ENCODE data around the gene PRDM16. TPM values are rescaled to one million over a fixed set of nuclear protein-coding genes. Genes with fewer than 3 reads are reported as not detected.

Gene PRDM16
- total RNA-seq, 1 experiment from 2014 or later = 22.3 TPM

GRCh38 chr1:3197781-3198316, 128.8 kb downstream of the PRDM16 start:
- H3K36me3 ChIP-seq (ENCODE audit: control insufficient read depth, insufficient read depth, low read length) = no peaks in the 10 kb centered on the region
- DNase-seq (ENCODE audit: low read depth, low spot score) = no peak
- BruUV-seq (replicated peaks) = no TSS peak
- intact Hi-C loops (cut with micrococcal nuclease; ENCODE audit: unreplicated experiment) (no loop called here), in situ Hi-C loops (cut with HindIII; ENCODE audit: low pct_unique_long_range_greater_than_20kb, low sequenced_read_pairs) (no loop called here)
- no peaks in the 10 kb centered on the region; the same call in 1 of the 2 replicates for H3K4me1 ChIP-seq (ENCODE audit: control insufficient read depth, insufficient read depth, low read length)
- no peaks in the 10 kb centered on the region for H3K9me3 ChIP-seq (ENCODE audit: control insufficient read depth, insufficient read depth, low read depth, low read length)
- ChIA-PET CTCF (no interaction called here), POLR2A (no interaction called here)
- no peak for ATAC-seq
- no peak for TF ChIP-seq TCF7L2 (IDR thresholded peaks at IDR 0.05; ENCODE audit: low read depth, low read length)
- TF ChIP-seq POLR2AphosphoS5 (IDR thresholded peaks at IDR 0.05; ENCODE audit: low read depth, low read length) = no peak
- TF ChIP-seq SIN3A (IDR thresholded peaks at IDR 0.05; ENCODE audit: borderline replicate concordance, insufficient read depth, low read depth, low read length) = no peak
- TF ChIP-seq REST (IDR thresholded peaks at IDR 0.05; ENCODE audit: insufficient read depth in 1 of 2, low read depth in 2 of 2, low read length in 1 of 2) = no peak
- TF ChIP-seq, protein P1, sequence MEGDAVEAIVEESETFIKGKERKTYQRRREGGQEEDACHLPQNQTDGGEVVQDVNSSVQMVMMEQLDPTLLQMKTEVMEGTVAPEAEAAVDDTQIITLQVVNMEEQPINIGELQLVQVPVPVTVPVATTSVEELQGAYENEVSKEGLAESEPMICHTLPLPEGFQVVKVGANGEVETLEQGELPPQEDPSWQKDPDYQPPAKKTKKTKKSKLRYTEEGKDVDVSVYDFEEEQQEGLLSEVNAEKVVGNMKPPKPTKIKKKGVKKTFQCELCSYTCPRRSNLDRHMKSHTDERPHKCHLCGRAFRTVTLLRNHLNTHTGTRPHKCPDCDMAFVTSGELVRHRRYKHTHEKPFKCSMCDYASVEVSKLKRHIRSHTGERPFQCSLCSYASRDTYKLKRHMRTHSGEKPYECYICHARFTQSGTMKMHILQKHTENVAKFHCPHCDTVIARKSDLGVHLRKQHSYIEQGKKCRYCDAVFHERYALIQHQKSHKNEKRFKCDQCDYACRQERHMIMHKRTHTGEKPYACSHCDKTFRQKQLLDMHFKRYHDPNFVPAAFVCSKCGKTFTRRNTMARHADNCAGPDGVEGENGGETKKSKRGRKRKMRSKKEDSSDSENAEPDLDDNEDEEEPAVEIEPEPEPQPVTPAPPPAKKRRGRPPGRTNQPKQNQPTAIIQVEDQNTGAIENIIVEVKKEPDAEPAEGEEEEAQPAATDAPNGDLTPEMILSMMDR (IDR thresholded peaks at IDR 0.05) = no peak
- H3K27me3 ChIP-seq (ENCODE audit: control insufficient read depth, insufficient read depth, low read length) = no peaks in the 10 kb centered on the region
- H3K4me3 ChIP-seq (ENCODE audit: low read depth in 2 of 2, low read length in 2 of 2) = no peak overlapping the region
- H3K27ac ChIP-seq (ENCODE audit: low read length) = no peak overlapping the region

- H3K4me1 ChIP-seq (ENCODE audit: control insufficient read depth, insufficient read depth, low read length) = no peaks in the 10 kb centered on the region; the same call in 1 of the 2 replicates
- H3K27ac ChIP-seq (ENCODE audit: low read length) = no peak overlapping the region
- no peak for ATAC-seq
- no TSS peak for BruUV-seq (replicated peaks)
- intact Hi-C loops (cut with micrococcal nuclease; ENCODE audit: unreplicated experiment) = no loop called here
- POLR2A ChIA-PET = interaction anchor here (0.6 kb wide), 1 partner anchor 637 kb away, joined by 3 read pairs; no protein-coding TSS in a partner anchor
- H3K9me3 ChIP-seq (ENCODE audit: control insufficient read depth, insufficient read depth, low read depth, low read length) = no peaks in the 10 kb centered on the region
- no peak for TF ChIP-seq TCF7L2 (IDR thresholded peaks at IDR 0.05; ENCODE audit: low read depth, low read length)
- TF ChIP-seq, protein P1 (IDR thresholded peaks at IDR 0.05) = no peak
- no peak for TF ChIP-seq POLR2AphosphoS5 (IDR thresholded peaks at IDR 0.05; ENCODE audit: low read depth, low read length)
- no peak for TF ChIP-seq REST (IDR thresholded peaks at IDR 0.05; ENCODE audit: insufficient read depth in 1 of 2, low read depth in 2 of 2, low read length in 1 of 2)
- TF ChIP-seq SIN3A (IDR thresholded peaks at IDR 0.05; ENCODE audit: borderline replicate concordance, insufficient read depth, low read depth, low read length) = no peak
- no peak for DNase-seq (ENCODE audit: low read depth, low spot score)
- no peaks in the 10 kb centered on the region for H3K36me3 ChIP-seq (ENCODE audit: control insufficient read depth, insufficient read depth, low read length)
- no peak overlapping the region for H3K4me3 ChIP-seq (ENCODE audit: low read depth in 2 of 2, low read length in 2 of 2)
- H3K27me3 ChIP-seq (ENCODE audit: control insufficient read depth, insufficient read depth, low read length) = no peaks in the 10 kb centered on the region
- CTCF ChIA-PET = no interaction called here
- in situ Hi-C loops (cut with HindIII; ENCODE audit: low pct_unique_long_range_greater_than_20kb, low sequenced_read_pairs) = no loop called here
These were observed 129.6 kb downstream of the PRDM16 start for GRCh38 chr1:3198371-3199271.
